Fibroblast of pulmonary artery (primary cell): ENCODE measurements around the gene NDUFAF5.
"Not testable (repeated sequence)": the region's sequence is repeated elsewhere in the genome, so short reads cannot be mapped to it uniquely, and the experiment has no call there.

Source experiments
- DNase-seq: peaks from one replicate; pipeline ENCODE4 v3.0.0-alpha.2; 2010; ENCODE audit warnings: low read depth
- H3K4me3 ChIP-seq: replicated peaks from 2 replicates; pipeline ENCODE4 v1.5.1; 2011; ENCODE audit warnings: low read depth, mild to moderate bottlenecking, control low read depth, low read length, moderate library complexity
- CTCF ChIP-seq: IDR thresholded peaks from 2 replicates; pipeline ENCODE4 v1.5.1; 2011; ENCODE audit warnings: mild to moderate bottlenecking, control low read depth, low read length, inconsistent platforms; ENCODE audit errors: missing control alignments

The NDUFAF5 gene

GRCh38 chr20:13758884-13759283 is 25.9 kb upstream of the NDUFAF5 start:
- H3K4me3 ChIP-seq = no peak overlapping the region
- no peak for TF ChIP-seq CTCF
- DNase-seq = no peak

- not testable (repeated sequence) for DNase-seq
These were observed 24.3 kb upstream of the NDUFAF5 start for GRCh38 chr20:13760451-13760946.

GRCh38 chr20:13765299-13765698 is 19.5 kb upstream of the NDUFAF5 start:
- no peak overlapping the region for H3K4me3 ChIP-seq
- DNase-seq = peak; percentile 66
- TF ChIP-seq CTCF = no peak

More at GRCh38 chr20:13760451-13760946, 24.3 kb upstream of the NDUFAF5 start:
- not testable (repeated sequence) for H3K4me3 ChIP-seq

GRCh38 chr20:13765868-13766416 is 18.9 kb upstream of the NDUFAF5 start:
- H3K4me3 ChIP-seq = no peak overlapping the region
- no peak for DNase-seq
- no peak for TF ChIP-seq CTCF

- H3K4me3 ChIP-seq = no peak overlapping the region
- no peak for DNase-seq
- no peak for TF ChIP-seq CTCF
These were observed 14.7 kb upstream of the NDUFAF5 start for GRCh38 chr20:13770141-13770540.

- no peak overlapping the region for H3K4me3 ChIP-seq
- peak; percentile 48 for DNase-seq
- peak; percentile 34 for TF ChIP-seq CTCF
These were observed 12.9 kb upstream of the NDUFAF5 start for GRCh38 chr20:13771853-13772453.

- TF ChIP-seq CTCF = no peak
- no peak for DNase-seq
- H3K4me3 ChIP-seq = no peak overlapping the region
These were observed 12.3 kb upstream of the NDUFAF5 start for GRCh38 chr20:13772529-13772928.
